Epithelial cell of esophagus (primary cell): Measurements from ENCODE around the gene KRTAP10-8.
"Not testable (repeated sequence)": the region's sequence is repeated elsewhere in the genome, so short reads cannot be mapped to it uniquely, and the experiment has no call there.

ENCODE experiments used
- DNase-seq: peaks from one replicate; pipeline ENCODE4 v3.0.0; 2010; ENCODE audit warnings: low read depth
- H3K4me3 ChIP-seq: 2 replicates; pipeline ENCODE4 v1.5.1; 2011; ENCODE audit warnings: mild to moderate bottlenecking, low read length, control low read depth
- TF ChIP-seq, protein P1 (sequence below): IDR thresholded peaks from 2 replicates; pipeline ENCODE4 v1.5.1; 2011; ENCODE audit warnings: low read depth, mild to moderate bottlenecking, low read length, control low read depth, inconsistent platforms; ENCODE audit not compliant: insufficient read depth; ENCODE audit errors: missing control alignments

Gene KRTAP10-8

DNA sequence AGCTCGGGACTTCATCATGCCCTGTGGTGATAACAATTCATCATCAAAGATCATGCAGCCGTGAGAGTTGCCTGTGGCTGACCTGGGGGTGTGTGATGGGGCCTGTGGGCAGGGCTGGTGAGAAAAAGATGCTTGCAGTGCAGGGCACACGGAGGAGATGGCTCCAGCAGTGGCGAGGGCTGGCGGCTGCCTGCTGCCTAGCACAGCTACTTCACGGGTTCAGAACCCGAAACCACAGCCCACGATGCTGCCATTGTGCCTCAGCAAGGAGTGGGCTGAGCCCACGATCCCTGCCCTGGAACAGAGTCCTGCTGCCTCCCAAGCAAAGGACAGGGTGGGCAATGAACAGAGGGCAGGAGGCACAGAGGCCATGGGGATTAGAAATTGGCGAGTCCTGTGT is 14.4 kb downstream of the KRTAP10-8 start:
- no peak for DNase-seq
- TF ChIP-seq, protein P1, sequence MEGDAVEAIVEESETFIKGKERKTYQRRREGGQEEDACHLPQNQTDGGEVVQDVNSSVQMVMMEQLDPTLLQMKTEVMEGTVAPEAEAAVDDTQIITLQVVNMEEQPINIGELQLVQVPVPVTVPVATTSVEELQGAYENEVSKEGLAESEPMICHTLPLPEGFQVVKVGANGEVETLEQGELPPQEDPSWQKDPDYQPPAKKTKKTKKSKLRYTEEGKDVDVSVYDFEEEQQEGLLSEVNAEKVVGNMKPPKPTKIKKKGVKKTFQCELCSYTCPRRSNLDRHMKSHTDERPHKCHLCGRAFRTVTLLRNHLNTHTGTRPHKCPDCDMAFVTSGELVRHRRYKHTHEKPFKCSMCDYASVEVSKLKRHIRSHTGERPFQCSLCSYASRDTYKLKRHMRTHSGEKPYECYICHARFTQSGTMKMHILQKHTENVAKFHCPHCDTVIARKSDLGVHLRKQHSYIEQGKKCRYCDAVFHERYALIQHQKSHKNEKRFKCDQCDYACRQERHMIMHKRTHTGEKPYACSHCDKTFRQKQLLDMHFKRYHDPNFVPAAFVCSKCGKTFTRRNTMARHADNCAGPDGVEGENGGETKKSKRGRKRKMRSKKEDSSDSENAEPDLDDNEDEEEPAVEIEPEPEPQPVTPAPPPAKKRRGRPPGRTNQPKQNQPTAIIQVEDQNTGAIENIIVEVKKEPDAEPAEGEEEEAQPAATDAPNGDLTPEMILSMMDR: no peak
- no peak overlapping the region for H3K4me3 ChIP-seq

DNA sequence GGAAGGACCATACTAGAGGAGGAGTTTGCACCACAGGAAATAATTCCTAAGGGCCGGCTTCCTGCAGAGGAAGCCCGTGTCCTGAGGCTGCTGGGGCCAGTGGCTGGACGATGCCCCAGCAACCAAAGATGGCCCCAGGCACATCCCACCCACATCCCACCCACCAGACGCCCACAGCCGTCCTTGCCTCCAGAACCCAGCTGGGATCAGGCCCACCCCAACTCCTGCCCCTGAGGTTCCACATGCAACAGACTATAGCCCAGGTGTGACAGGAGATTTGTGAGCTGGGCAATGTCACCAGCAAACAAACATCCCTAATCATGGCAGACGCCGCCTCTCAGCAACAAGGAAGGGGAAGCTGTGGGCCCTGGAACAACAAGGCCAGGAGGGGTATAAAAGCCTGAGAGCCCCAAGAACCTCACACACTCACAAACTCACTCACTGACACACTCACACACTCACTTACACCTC is 14.8 kb downstream of the KRTAP10-8 start, which contains the start of gene KRTAP10-9:
Gene KRTAP10-9 (plus strand): TSS at position 421 of the 471 bp plus-strand sequence. CDS start 79 bp downstream, outside the sequence.
- no peak within 1 kb of the TSS for H3K4me3 ChIP-seq
- DNase-seq: no peak
- TF ChIP-seq, protein P1: no peak

DNA sequence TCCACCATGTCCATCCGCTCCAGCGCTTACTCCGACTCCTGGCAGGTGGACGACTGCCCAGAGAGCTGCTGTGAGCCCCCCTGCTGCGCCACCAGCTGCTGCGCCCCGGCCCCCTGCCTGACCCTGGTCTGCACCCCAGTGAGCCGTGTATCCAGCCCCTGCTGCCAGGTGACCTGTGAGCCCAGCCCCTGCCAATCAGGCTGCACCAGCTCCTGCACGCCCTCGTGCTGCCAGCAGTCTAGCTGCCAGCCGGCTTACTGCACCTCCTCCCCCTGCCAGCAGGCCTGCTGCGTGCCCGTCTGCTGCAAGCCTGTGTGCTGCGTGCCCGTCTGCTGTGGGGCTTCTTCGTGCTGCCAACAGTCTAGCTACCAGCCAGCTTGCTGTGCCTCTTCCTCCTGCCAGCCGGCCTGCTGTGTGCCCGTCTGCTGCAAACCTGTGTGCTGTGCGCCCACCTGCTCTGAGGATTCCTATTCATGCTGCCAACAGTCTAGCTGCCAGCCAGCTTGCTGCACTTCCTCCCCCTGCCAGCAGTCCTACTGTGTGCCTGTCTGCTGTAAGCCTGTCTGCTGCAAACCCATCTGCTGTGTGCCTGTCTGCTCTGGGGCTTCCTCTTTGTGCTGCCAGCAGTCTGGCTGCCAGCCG is 15.4 kb downstream of the KRTAP10-8 start:
- not testable (repeated sequence) for DNase-seq, H3K4me3 ChIP-seq

DNA sequence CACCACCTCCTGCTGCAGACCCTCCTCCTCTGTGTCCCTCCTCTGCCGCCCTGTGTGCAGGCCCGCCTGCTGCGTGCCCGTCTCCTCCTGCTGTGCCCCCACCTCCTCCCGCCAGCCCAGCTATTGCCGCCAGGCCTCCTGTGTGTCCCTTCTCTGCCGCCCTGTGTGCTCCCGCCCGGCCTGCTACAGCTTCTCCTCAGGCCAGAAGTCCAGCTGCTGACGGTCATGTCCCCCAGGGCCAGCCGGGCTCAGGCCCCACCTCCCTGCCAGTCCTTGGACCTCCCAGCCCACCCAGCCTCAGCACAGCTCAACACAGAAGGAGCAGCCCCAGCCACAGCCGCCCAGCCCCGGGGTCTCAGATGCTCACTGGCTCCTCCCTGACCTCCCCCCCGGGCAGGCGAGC is 16.0 kb downstream of the KRTAP10-8 start:
- not testable (repeated sequence) for DNase-seq

DNA sequence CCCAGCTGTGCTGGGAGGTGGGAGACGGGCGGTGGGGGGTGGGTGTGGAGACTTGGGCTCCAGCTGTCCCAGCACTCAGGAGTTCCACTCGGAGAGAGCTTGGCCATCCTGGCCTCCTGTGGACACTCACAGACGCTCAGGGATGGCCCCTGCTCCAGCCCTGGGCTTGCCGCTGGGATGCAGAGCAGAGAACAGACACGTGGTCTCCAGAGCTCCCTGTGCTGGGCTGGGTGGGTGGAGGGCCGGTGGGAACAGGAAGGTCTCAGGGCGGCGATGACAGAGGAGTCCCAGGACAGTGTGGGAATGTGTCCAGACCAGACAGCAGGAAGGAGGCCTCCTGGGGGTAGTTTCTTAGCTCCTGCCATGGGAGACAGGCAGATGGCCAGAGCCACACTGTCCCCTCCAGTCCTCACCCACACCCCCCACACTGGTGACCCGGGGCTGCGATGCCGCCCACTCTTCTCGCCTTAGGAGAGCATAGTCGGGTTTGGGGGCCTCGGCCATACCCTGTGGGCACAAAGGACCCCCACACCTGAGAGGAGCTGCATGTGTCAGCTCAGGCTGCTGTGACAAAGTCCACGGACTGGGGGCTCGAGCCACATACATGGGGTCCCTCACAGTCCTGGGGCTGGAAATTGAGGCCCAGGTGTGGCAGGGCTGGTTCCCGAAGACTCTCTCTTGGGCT is 17.0 kb downstream of the KRTAP10-8 start:
- TF ChIP-seq, protein P1: no peak
- no peak overlapping the region for H3K4me3 ChIP-seq
- no peak for DNase-seq

More for the DNA sequence above, 16.0 kb downstream of the KRTAP10-8 start:
- H3K4me3 ChIP-seq: not testable (repeated sequence)

DNA sequence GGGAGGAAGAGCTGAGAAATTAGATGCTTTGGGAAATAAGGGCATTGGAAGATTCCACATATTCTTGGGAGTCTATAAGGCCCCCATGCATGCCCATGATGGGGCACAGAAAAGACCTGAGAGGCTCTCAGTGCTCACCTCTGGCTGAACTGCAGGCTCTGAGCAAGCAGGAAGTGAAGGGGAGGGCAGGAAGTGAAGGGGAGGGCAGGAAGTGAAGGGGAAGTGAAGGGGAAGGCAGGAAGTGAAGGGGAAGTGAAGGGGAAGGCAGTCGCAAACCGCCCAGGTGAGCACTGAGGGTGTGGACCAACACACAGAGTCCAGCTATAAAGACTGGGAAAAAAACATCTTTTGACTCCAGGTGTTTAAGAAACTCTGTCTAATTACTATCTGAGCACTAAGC is 18.6 kb downstream of the KRTAP10-8 start:
- DNase-seq: no peak
- TF ChIP-seq, protein P1: no peak
- H3K4me3 ChIP-seq: no peak overlapping the region

DNA sequence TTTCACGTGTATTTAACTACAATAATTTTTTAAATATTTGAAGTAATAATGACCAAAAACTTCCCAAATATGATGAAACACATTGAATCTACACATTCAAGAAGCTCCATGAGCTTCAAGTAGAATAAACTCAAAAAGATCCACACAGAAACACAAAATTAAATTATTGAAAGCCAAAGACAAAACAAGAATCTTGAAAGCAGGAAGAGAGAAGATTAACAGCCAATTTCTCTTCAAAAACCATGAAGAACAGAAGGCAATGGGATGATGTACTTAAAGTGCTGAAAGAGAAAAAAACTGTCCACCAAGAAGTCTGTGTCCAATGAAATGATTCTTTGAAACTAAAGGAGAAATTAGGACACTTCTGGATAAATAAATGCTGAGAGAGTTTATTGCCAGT is 20.2 kb downstream of the KRTAP10-8 start:
- no peak overlapping the region for H3K4me3 ChIP-seq
- no peak for DNase-seq
- TF ChIP-seq, protein P1: no peak

DNA sequence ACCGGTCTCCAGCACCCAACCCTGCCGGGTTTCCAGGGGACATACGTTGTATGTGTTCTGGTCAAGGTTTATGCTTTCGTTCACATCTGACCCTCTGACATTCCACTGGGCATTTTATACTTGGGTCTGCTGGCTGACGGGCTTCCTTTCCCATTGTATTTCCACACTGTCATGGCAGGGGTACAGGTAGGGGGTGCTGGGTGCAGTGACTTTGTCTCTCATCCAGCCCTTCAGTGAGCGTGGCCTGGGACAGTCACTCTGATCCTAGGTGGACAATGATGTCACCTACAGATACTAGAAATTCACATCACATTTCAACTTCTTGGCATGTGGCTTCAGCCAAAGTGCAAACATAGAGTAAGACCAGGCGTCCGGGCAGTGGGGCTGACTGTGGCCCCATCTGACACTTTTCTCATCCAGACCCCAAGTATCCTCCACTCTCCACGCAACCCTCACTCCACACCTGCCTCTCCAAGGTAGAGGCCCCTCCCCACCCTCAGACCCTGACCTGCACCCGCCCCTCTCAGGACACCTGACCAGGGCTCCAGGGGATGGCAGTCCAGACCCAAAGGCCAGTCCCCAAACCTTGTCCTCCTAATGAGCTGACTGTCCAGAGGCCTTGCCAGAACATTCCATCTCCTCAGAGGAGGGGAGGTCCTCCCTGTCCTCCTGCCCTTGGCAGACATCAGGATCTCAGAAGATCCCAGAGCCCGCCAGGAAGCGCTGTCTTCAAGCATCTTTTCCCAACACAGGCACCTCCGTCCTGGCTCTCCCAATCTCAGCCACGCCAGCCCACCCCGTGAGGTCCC is 24.5 kb downstream of the KRTAP10-8 start:
- TF ChIP-seq, protein P1: no peak
- no peak overlapping the region for H3K4me3 ChIP-seq
- DNase-seq: no peak
